Body of pancreas (tissue), 4 donors: Measurements from ENCODE around the gene ADAMTS20.

ENCODE experiments used
- POLR2A ChIP-seq, 3 donors: fragments of 450-650 bp; IDR thresholded peaks; one replicate each; pipeline ENCODE4 v1.6.1; 2016; ENCODE audit warnings: antibody characterized with exemption in 3 of 3, mild to moderate bottlenecking in 2 of 3
- TF ChIP-seq, protein P1 (sequence below), 7 experiments: fragments of 450-650 bp in 4 of 7; fragments of 200-600 bp in 3 of 7; sonication (generic) in 3 of 7; IDR thresholded peaks; one replicate each; pipeline ENCODE4 v1.5.1; 2016 to 2019; ENCODE audit warnings: antibody characterized with exemption in 7 of 7

- no peak for TF ChIP-seq POLR2A (IDR thresholded peaks at IDR 0.05)
- TF ChIP-seq, protein P1, sequence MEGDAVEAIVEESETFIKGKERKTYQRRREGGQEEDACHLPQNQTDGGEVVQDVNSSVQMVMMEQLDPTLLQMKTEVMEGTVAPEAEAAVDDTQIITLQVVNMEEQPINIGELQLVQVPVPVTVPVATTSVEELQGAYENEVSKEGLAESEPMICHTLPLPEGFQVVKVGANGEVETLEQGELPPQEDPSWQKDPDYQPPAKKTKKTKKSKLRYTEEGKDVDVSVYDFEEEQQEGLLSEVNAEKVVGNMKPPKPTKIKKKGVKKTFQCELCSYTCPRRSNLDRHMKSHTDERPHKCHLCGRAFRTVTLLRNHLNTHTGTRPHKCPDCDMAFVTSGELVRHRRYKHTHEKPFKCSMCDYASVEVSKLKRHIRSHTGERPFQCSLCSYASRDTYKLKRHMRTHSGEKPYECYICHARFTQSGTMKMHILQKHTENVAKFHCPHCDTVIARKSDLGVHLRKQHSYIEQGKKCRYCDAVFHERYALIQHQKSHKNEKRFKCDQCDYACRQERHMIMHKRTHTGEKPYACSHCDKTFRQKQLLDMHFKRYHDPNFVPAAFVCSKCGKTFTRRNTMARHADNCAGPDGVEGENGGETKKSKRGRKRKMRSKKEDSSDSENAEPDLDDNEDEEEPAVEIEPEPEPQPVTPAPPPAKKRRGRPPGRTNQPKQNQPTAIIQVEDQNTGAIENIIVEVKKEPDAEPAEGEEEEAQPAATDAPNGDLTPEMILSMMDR (IDR thresholded peaks at IDR 0.05) = no peak
Observed at GRCh38 chr12:43329375-43329774, 222.6 kb downstream of the ADAMTS20 start.
